Fibroblast of villous mesenchyme (primary cell): ENCODE measurements around the gene TIMP2. TPM values are rescaled to one million over a fixed set of nuclear protein-coding genes. Genes with fewer than 3 reads are reported as not detected.
"Not testable (repeated sequence)": the region's sequence is repeated elsewhere in the genome, so short reads cannot be mapped to it uniquely, and the experiment has no call there.

Experiments used
- DNase-seq: peaks from one replicate; pipeline ENCODE4 v3.0.0-alpha.2; 2010; ENCODE audit warnings: low read depth
- H3K4me3 ChIP-seq: 2 replicates; pipeline ENCODE4 v1.5.1; 2011; ENCODE audit warnings: low read depth, mild to moderate bottlenecking, low read length
- total RNA-seq: library from RNA; depleted of rRNA; stranded (reverse); fragments of >200 nt; gene quantifications from 2 replicates; pipeline ENCODE4 v1.2.3, GENCODE V29; 2012
- TF ChIP-seq, protein P1 (sequence below): IDR thresholded peaks from 2 replicates; pipeline ENCODE4 v1.5.1; 2012; ENCODE audit warnings: low read depth, mild to moderate bottlenecking, low read length; ENCODE audit not compliant: insufficient read depth

The TIMP2 gene
- total RNA-seq, 1 donor = 189 TPM

- TF ChIP-seq, protein P1, sequence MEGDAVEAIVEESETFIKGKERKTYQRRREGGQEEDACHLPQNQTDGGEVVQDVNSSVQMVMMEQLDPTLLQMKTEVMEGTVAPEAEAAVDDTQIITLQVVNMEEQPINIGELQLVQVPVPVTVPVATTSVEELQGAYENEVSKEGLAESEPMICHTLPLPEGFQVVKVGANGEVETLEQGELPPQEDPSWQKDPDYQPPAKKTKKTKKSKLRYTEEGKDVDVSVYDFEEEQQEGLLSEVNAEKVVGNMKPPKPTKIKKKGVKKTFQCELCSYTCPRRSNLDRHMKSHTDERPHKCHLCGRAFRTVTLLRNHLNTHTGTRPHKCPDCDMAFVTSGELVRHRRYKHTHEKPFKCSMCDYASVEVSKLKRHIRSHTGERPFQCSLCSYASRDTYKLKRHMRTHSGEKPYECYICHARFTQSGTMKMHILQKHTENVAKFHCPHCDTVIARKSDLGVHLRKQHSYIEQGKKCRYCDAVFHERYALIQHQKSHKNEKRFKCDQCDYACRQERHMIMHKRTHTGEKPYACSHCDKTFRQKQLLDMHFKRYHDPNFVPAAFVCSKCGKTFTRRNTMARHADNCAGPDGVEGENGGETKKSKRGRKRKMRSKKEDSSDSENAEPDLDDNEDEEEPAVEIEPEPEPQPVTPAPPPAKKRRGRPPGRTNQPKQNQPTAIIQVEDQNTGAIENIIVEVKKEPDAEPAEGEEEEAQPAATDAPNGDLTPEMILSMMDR = no peak
- no peak for DNase-seq
Measured at GRCh38 chr17:78946631-78947030, 21.4 kb upstream of the TIMP2 start.

DNA sequence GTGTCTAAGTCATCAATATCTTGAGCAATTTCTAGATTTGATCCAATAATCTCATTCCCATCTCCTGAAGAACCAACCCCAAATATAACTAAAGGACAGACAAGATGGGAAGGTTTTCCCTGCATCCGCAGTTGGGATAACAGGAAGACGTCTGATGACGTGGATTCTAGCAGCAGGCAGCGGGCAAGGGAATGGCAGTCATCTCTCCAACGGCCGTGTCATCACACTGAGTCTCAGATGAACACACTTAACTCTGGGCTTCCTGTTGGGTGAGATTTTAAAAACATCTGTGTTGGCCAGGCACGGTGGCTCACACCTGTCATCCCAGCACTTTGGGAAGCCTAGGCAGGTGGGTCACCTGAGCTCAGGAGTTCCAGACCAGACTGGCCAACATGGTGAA lies 20.9 kb upstream of the TIMP2 start:
- no peak for DNase-seq
- H3K4me3 ChIP-seq = no peak overlapping the region
- TF ChIP-seq, protein P1 = no peak

More at GRCh38 chr17:78946631-78947030, 21.4 kb upstream of the TIMP2 start:
- H3K4me3 ChIP-seq = no peak overlapping the region

DNA sequence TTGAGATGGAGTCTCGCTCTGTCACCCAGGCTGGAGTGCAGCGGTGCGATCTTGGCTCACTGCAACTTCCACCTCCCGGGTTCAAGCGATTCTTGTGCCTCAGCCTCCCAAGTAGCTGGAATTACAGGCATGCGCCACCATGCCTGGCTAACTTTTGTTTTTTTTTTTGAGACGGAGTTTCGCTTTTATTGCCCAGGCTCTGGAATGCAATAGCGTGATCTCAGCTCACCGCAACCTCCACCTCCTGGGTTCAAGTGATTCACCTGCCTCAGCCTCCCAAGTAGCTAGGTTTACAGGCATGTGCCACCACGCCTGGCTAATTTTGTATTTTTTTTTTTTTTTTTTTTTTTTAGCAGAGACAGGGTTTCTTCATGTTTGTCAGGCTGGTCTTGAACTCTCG lies 20.3 kb upstream of the TIMP2 start:
- H3K4me3 ChIP-seq, DNase-seq: not testable (repeated sequence)

DNA sequence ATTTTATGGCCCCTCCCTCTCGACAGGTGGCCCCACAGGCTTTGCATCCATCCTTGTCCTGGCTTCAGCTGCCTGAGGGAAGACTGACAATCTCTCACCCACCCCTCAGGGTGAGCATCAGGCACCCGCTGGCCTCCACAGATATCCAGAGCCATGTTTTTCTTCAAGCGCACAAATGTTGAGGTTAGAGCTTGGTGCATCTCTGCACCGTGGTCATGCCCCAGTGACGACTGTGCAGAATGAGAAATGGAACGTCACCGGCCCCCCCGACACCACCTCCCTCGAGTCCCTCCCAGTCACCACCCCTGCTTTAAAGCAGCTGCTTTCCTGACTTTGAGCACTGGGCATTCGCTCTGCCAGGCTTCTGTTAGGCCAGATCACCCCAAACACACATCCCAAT lies 19.8 kb upstream of the TIMP2 start:
- H3K4me3 ChIP-seq = no peak overlapping the region
- no peak for DNase-seq
- TF ChIP-seq, protein P1 = no peak

GRCh38 chr17:78944026-78944425 lies 18.8 kb upstream of the TIMP2 start:
- H3K4me3 ChIP-seq = no peak overlapping the region
- TF ChIP-seq, protein P1 = no peak
- DNase-seq = no peak

DNA sequence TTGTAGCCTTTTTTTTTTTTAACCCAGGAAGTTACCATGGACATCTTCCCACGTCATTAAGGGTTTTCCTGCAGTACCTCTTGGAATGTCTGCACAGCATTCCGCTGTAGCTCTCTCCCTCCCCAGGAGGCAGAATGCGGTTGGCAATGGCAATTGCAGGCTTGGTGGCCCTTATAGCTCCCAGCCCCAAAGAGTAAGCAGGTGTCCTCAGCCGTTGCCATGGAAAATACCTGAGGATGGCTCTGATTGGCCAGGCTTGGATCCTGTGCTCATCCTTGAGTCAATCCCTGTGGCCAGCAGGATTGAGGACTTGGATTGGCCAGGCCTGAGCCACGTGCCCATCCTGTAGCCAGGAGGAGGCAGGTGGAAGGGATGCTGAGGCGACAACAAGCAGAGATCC lies 15.5 kb upstream of the TIMP2 start:
- DNase-seq = peak; percentile 70
- no peak overlapping the region for H3K4me3 ChIP-seq
- TF ChIP-seq, protein P1 = no peak

GRCh38 chr17:78940258-78940657 lies 15.1 kb upstream of the TIMP2 start:
- H3K4me3 ChIP-seq = no peak overlapping the region
- TF ChIP-seq, protein P1 = no peak
- DNase-seq = peak; percentile 71
